Measurements from ENCODE around the gene OLFM3. TPM values are rescaled to one million over a fixed set of nuclear protein-coding genes. Genes with fewer than 3 reads are reported as not detected.

OLFM3 gene
- total RNA-seq, 1 experiment from 2014 or later, result not detected

DNA sequence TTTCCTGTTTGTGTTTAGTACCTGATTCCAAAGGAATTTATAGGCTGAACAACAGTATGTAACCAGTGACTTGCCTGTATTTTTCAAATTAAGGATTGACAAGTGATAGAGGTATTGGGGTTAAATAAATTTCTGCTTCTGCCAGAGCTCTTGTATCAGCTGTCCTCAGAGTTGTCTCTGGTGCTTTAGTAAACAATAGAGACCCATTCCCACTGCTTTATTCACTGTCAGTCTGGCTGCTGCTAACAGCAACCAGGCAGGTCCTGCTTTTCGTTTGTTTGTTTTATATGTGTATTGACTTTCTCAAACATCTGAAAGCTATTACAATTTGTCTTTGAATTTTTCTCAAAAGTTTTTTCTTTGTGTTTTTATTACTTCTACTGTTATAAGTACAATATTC, 76.1 kb downstream of the OLFM3 start:
- Mint-ChIP-seq H3K4me3 (ENCODE audit: unreplicated experiment) (no peak overlapping the region), H3K27me3 (ENCODE audit: insufficient read depth, unreplicated experiment) (no peaks in the 10 kb centered on the region), H3K27ac (ENCODE audit: unreplicated experiment) (no peak overlapping the region), H3K36me3 (ENCODE audit: insufficient read depth, unreplicated experiment) (no peaks in the 10 kb centered on the region), H3K4me1 (ENCODE audit: low read depth, unreplicated experiment) (no peaks in the 10 kb centered on the region), H3K9me3 (ENCODE audit: unreplicated experiment) (no peaks in the 10 kb centered on the region)
- ChIA-PET CTCF (no interaction called here), POLR2A (no interaction called here)
- no peak for DNase-seq
- H3K4me1 ChIP-seq, result no peaks in the 10 kb centered on the region
- TF ChIP-seq CTCF (IDR thresholded peaks at IDR 0.05; ENCODE audit: insufficient read depth in 1 of 2, low read depth in 1 of 2, low read length in 1 of 2, severe bottlenecking in 1 of 2, unreplicated experiment in 1 of 2), result no peak
- intact Hi-C loops (cut with micrococcal nuclease; ENCODE audit: unreplicated experiment), result no loop called here
- no peak overlapping the region for H3K4me3 ChIP-seq (ENCODE audit: low read depth, low read length)
- H3K36me3 ChIP-seq (ENCODE audit: control insufficient read depth, insufficient read depth, low read length), result no peaks in the 10 kb centered on the region
- BruUV-seq (replicated peaks), result no TSS peak
- H3K27me3 ChIP-seq (replicated peaks; ENCODE audit: control insufficient read depth, insufficient read depth, low read length), result no peaks in the 10 kb centered on the region
- no peaks in the 10 kb centered on the region for H3K9me3 ChIP-seq

- no TSS peak for BruUV-seq (replicated peaks)
- Histone ChIP-seq H3K36me3 (ENCODE audit: control insufficient read depth, insufficient read depth, low read length) (no peaks in the 10 kb centered on the region), H3K27me3 (replicated peaks; ENCODE audit: control insufficient read depth, insufficient read depth, low read length) (no peaks in the 10 kb centered on the region), H3K4me1 (no peaks in the 10 kb centered on the region), H3K4me3 (ENCODE audit: low read depth, low read length) (no peak overlapping the region), H3K9me3 (no peaks in the 10 kb centered on the region)
- intact Hi-C loops (cut with micrococcal nuclease; ENCODE audit: unreplicated experiment), result no loop called here
- Mint-ChIP-seq H3K4me1 (ENCODE audit: low read depth, unreplicated experiment) (no peaks in the 10 kb centered on the region), H3K4me3 (ENCODE audit: unreplicated experiment) (no peak overlapping the region), H3K9me3 (ENCODE audit: unreplicated experiment) (no peaks in the 10 kb centered on the region), H3K27ac (ENCODE audit: unreplicated experiment) (no peak overlapping the region), H3K27me3 (ENCODE audit: insufficient read depth, unreplicated experiment) (no peaks in the 10 kb centered on the region), H3K36me3 (ENCODE audit: insufficient read depth, unreplicated experiment) (no peaks in the 10 kb centered on the region)
- DNase-seq, result no peak
- CTCF ChIA-PET, result no interaction called here
- TF ChIP-seq CTCF (IDR thresholded peaks at IDR 0.05; ENCODE audit: insufficient read depth in 1 of 2, low read depth in 1 of 2, low read length in 1 of 2, severe bottlenecking in 1 of 2, unreplicated experiment in 1 of 2), result no peak
- POLR2A ChIA-PET, result no interaction called here
These were observed 78.4 kb downstream of the OLFM3 start for GRCh38 chr1:101918277-101918676.

DNA sequence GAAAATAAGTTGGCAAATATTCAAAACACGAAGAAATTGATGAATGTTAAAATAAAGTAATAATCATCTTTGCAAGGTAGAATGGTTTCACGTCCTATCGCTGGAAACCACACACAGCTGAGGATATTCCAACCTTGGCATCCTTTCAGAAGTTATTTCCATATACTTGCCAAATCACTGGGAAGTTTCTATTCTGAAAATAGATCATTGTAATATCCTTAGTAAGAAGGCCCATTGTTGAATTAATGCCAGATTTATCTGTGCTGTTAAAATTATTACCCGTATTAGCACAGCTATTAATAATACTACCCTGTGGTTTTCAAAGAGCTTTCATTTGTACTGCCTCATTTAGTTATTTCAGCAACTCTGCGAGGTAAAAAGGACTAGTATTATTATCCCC, 81.1 kb downstream of the OLFM3 start:
- POLR2A ChIA-PET, result no interaction called here
- intact Hi-C loops (cut with micrococcal nuclease; ENCODE audit: unreplicated experiment), result no loop called here
- Mint-ChIP-seq H3K27ac (ENCODE audit: unreplicated experiment) (no peak overlapping the region), H3K9me3 (ENCODE audit: unreplicated experiment) (no peaks in the 10 kb centered on the region), H3K4me1 (ENCODE audit: low read depth, unreplicated experiment) (no peaks in the 10 kb centered on the region), H3K27me3 (ENCODE audit: insufficient read depth, unreplicated experiment) (no peaks in the 10 kb centered on the region), H3K36me3 (ENCODE audit: insufficient read depth, unreplicated experiment) (no peaks in the 10 kb centered on the region), H3K4me3 (ENCODE audit: unreplicated experiment) (no peak overlapping the region)
- H3K9me3 ChIP-seq, result no peaks in the 10 kb centered on the region
- CTCF ChIA-PET, result no interaction called here
- BruUV-seq (replicated peaks), result no TSS peak
- DNase-seq, result no peak
- TF ChIP-seq CTCF (IDR thresholded peaks at IDR 0.05; ENCODE audit: insufficient read depth in 1 of 2, low read depth in 1 of 2, low read length in 1 of 2, severe bottlenecking in 1 of 2, unreplicated experiment in 1 of 2), result no peak
- no peaks in the 10 kb centered on the region for H3K27me3 ChIP-seq (replicated peaks; ENCODE audit: control insufficient read depth, insufficient read depth, low read length)
- no peaks in the 10 kb centered on the region for H3K4me1 ChIP-seq
- H3K36me3 ChIP-seq (ENCODE audit: control insufficient read depth, insufficient read depth, low read length), result no peaks in the 10 kb centered on the region
- H3K4me3 ChIP-seq (ENCODE audit: low read depth, low read length), result no peak overlapping the region
